Femur (tissue), 1 donor: ENCODE data around the gene TAAR5.
"Not testable (repeated sequence)": the region's sequence is repeated elsewhere in the genome, so short reads cannot be mapped to it uniquely, and the experiment has no call there.

Source experiments
- DNase-seq: peaks from one replicate; pipeline ENCODE4 v3.0.0-alpha.2; 2017

TAAR5 gene, protein sequence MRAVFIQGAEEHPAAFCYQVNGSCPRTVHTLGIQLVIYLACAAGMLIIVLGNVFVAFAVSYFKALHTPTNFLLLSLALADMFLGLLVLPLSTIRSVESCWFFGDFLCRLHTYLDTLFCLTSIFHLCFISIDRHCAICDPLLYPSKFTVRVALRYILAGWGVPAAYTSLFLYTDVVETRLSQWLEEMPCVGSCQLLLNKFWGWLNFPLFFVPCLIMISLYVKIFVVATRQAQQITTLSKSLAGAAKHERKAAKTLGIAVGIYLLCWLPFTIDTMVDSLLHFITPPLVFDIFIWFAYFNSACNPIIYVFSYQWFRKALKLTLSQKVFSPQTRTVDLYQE

GRCh38 chr6:132589454-132589853 lies at the start of gene TAAR5:
TSS of gene TAAR5 (minus strand) at chr6:132589741. CDS start at chr6:132589686, 55 bp downstream.
- DNase-seq, result no peak

DNA sequence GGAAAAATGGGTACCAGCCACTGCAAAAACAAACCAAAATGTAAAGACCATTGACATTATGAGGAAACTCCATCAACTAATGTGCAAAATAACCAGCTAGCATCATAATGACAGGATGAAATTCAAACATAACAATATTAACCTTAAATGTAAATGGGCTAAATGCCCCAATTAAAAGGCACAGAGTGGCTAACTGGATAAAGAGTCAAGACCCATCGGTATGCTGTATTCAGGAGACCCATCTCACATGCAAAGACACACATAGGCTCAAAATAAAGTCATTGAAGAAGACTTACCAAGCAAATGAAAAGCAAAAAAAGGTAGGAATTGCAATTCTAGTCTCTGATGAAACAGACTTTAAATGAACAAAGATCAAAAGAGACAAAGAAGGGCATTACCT lies 47.6 kb upstream of the TAAR5 start:
- DNase-seq, result not testable (repeated sequence)

- DNase-seq, result not testable (repeated sequence)
Observed at GRCh38 chr6:132635906-132636305, 46.4 kb upstream of the TAAR5 start.

GRCh38 chr6:132635288-132635687 lies 45.7 kb upstream of the TAAR5 start:
- DNase-seq, result not testable (repeated sequence)

GRCh38 chr6:132634796-132635195 lies 45.3 kb upstream of the TAAR5 start:
- DNase-seq, result no peak

- DNase-seq, result no peak
Observed at GRCh38 chr6:132633362-132633761, 43.8 kb upstream of the TAAR5 start.

DNA sequence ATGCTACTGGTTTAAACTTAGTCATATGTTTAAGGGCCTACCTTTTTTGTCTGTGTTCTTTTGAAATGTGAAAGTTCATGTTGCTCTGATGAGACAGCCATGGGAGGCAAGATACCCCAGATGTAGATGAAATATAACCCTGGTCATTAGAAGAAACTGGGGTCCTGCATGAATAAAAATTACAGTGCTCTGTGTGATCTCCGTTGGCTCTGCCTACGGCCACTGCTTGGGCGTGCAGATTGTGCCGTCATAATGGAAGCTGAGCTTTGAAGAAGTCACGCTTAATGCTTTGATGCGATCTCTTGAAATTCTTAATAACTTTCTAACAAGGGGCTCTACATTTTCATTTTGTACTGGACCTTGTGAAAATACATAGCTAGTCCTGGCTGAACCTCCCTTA lies 34.6 kb upstream of the TAAR5 start, which contains the start of gene TAAR2:
TAAR2 (minus strand) TSS at position 101 of the 400 bp plus-strand sequence; CDS start at position 101, 0 bp downstream.
- DNase-seq, result no peak

DNA sequence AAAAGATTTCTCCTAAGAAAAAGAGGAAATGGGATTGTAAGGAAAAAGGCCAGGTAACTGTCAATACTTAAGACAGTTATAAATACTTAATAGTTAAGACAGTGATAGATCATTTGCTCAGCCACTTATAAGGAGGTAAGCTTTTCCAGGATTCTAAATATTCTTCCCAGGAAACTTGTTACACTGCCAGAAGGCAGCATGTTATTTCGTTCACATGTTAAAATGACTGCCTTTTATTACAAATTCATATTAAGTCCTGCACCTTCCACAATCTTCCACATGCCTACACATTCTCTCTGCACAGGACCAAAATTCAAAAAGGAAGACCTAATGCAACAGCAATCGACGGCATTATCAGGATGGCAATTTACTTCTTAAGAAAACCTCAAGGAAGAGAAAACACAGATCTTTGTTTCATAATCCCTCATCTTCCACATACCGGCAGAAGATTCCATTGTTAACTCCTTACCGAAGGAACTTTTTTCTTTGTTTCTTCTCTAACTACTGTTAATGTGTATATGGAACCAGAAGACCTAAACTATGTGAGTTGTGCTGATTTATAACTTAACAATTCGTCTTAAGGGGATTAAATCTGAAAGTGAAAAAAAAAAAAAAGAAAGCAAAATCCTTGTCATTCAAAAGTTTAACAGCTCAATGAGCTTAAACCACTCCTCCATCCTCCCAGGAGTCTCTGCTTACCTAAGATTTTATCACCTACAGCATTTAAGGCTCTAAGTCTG lies 33.7 kb upstream of the TAAR5 start:
- DNase-seq, result no peak

- DNase-seq, result no peak
Observed at GRCh38 chr6:132616677-132617076, 27.1 kb upstream of the TAAR5 start.

GRCh38 chr6:132614554-132614953 lies 25.0 kb upstream of the TAAR5 start:
- no peak for DNase-seq

DNA sequence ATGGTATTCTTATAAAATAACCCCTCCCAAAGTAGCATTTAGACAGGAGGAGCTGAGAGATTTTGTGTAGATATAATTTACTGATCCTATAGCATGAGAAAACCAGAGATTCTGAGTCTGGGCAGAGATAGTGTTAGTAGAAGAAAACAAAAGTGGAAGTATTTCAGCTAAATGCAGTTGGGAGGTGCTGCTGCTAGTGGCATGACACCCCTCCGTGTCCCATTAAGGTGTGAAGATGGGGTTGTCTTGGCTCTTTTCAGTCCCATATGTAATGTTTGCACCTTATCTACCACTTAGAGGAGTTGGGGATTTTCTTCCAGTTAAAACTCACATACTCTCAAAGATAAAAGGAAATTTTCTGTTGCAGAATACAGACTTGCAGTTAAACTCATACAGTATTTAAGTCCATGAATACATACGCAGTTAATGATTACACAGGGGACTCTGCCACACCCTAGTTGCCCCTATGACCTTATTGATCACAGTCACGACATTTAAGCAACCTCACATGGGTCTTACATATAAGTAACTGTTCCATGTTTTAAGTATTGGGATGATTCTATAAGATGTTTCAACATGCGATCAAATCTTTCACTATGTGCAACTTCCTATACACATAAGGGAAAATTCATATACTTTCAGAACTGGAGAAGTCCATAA lies 23.0 kb upstream of the TAAR5 start:
- no peak for DNase-seq

- DNase-seq, result no peak
Observed at GRCh38 chr6:132611616-132612015, 22.1 kb upstream of the TAAR5 start.

DNA sequence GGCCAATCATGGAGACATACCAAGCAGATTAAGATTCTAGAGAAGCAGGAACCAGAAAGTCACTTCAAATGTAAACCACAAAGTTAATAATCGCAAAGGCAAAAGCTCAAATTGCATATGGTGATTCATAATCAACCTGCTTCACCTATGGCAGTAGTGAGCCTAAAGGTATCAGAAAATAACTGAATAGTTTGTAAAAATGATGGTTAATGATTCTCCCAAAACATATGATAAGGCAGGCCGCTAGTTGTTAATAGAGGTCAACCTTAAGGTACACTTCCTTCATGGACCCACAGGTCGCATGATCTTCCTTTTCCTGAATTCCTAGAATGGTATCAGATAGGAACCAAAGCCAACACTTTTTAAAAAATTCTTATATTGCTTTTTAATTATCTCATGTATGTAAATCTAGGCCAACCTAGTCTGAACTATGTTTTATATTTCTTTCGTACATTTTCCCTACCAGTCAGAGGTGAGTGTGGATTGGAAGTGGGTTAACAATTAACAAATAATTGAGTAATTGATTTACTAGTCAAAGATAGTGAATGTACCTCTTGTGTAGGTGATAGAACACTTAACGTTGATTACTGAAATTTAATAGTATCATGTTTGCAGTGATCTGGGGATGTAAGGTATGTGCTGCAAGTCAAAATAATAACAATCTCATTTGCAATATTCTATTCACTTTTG lies 18.1 kb upstream of the TAAR5 start:
- DNase-seq, result no peak

DNA sequence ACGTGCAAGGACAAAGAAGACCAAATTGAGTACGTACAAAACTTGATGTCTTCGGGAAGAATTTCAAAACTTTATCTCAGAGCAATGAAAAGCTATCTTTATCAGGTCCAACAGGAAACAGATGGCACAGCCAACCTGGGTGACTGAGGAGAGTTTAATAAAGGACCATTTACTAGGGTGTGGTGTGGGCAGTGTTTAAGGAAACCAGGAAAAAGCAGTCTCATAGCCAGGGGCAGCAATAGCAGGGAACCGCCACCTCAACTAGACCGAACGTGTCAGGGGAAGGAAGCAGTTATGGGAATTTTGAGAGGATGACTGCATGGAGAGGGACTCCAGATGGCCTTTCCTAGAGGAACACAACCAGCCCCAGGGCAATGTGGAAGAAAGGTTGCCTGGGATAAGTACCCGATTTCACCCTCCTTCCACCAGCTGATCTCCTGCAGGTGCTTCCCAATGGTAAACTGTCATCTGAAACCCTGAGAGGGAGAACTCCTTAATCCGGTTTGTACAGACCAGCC lies 15.2 kb upstream of the TAAR5 start:
- DNase-seq, result no peak

DNA sequence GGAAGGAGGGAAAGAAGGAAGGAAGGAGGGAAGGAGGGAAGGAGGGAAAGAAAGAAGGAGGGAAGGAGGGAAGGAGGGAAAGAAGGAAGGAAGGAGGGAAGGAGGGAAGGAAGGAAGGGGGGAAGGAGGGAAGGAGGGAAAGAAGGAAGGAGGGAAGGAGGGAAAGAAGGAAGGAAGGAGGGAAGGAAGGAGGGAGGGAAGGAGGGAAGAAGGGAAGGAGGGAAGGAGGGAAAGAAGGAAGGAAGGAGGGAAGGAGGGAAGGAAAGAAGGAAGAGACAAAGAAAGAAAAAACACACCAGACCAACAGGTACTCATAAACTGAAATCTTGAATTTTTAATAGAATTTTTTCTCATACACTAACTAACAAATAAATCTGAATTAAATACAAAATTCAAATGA lies 11.4 kb upstream of the TAAR5 start:
- DNase-seq, result not testable (repeated sequence)

DNA sequence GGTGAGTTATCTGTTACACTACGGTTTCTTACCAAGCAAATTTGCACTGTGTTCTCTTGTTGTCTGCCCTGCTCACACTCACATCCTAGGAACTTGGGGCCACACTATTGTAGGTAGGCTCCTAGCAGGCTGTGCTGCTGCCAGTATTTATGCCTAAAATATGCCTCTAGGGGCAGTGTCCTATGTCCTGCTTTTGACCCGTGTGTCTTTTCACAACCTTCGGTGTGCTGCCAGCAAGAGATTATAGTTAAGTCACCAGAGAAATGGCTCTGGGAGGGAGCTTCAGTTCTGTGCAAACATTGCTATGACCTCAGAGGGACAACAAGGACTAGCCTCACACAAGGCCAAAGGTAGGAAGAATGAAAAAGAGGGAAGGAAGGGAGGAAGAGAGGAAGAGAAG lies 8.9 kb upstream of the TAAR5 start:
- DNase-seq, result no peak

GRCh38 chr6:132596201-132596600 lies 6.7 kb upstream of the TAAR5 start:
- DNase-seq, result no peak

DNA sequence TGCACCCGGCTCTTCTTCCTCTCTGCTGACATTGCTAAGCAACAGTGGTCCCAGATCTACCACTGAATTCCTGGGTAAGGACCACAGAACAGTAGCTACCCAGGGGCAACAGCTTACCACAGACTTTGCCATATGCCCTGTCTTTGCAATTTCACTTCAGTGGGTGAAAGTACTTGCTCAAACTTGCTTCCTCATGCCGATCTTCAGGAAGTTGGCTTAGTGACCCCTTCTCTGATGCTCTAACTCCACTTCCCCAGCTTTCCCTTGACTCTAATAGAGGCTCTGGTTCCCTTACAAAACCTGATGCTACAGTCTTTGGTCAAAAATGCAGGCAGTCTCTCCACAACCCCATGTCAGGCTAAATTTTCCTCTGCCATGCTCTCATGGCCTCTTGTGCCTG lies 3.3 kb upstream of the TAAR5 start:
- no peak for DNase-seq

DNA sequence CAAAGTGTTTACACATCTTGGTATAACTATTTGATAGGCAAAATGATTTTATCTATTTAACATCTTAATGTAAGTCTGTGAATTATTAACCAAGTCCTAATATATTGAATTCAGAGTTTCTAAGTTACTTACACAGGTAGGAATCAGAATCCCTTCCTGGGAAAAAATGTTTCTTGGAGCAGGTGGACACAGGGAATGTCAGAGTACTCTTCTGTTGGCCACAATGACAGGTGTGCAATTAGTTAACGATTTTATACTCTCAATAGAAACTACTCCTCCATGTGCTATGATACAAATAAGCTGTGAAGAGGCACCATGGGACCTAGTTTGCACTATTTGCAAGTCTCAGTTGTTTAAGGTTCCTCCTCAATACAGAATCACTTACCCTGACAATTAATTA lies 821 bp upstream of the TAAR5 start:
- no peak for DNase-seq

GRCh38 chr6:132587424-132587823 lies 2.1 kb downstream of the TAAR5 start:
- DNase-seq, result no peak

GRCh38 chr6:132584698-132585097 lies 4.8 kb downstream of the TAAR5 start:
- no peak for DNase-seq

DNA sequence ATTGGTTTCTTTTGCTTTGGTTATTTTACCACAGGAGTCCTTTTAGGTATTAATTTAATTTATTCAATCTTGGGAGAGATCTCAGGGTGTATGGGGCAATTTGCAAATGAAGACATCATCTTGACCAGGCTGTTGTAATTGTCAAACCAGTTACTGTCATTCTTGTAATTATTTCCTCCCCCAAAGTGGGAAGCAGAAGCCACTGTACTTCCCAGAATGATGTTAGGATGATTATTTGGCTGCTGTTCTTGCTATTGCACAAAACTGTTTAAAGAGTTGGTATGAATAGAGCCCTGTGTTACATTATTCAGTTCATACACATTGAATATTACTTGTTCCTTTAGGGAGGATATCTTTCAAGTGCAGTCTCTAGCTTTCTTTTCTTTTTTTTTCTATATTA lies 17.8 kb downstream of the TAAR5 start:
- no peak for DNase-seq

DNA sequence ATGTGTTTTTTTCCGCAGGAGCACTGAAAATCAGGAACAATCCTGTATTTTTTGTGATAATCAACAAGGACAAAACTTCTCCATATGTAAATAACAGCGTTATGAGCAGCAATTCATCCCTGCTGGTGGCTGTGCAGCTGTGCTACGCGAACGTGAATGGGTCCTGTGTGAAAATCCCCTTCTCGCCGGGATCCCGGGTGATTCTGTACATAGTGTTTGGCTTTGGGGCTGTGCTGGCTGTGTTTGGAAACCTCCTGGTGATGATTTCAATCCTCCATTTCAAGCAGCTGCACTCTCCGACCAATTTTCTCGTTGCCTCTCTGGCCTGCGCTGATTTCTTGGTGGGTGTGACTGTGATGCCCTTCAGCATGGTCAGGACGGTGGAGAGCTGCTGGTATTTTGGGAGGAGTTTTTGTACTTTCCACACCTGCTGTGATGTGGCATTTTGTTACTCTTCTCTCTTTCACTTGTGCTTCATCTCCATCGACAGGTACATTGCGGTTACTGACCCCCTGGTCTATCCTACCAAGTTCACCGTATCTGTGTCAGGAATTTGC lies 19.2 kb downstream of the TAAR5 start, which contains the start of gene TAAR6:
TAAR6 (plus strand) TSS at position 102 of the 557 bp plus-strand sequence; CDS start at position 102, 0 bp downstream.
- no peak for DNase-seq
